MM.1S (cell line): Measurements from ENCODE around the gene ZNF593OS.
A peak's percentile ranks its signal among the peaks of the same experiment; 100 is the strongest.

Experiments
- DNase-seq: peaks from one replicate; pipeline ENCODE4 v3.0.0-alpha.2; 2015
- H2AFZ ChIP-seq: fragments of 300-600 bp; sonication (generic); 2 replicates; pipeline ENCODE4 v1.6.0; 2016; ENCODE audit warnings: antibody characterized with exemption, low read length
- H3F3A ChIP-seq: fragments of 300-600 bp; sonication (generic); 2 replicates; pipeline ENCODE4 v1.6.1; 2016; ENCODE audit warnings: mild to moderate bottlenecking, antibody characterized with exemption, low read length, moderate library complexity, mixed read lengths; ENCODE audit not compliant: insufficient read depth
- H3K27ac ChIP-seq: fragments of 300-600 bp; sonication (generic); 2 replicates; pipeline ENCODE4 v1.5.1; 2016; ENCODE audit warnings: mild to moderate bottlenecking, low read length
- H3K27me3 ChIP-seq: fragments of 300-600 bp; sonication (generic); replicated peaks from 2 replicates; pipeline ENCODE4 v1.6.0; 2016; ENCODE audit warnings: low read length; ENCODE audit not compliant: insufficient read depth
- H3K36me3 ChIP-seq: fragments of 300-600 bp; sonication (generic); replicated peaks from 2 replicates; pipeline ENCODE4 v1.6.1; 2016; ENCODE audit warnings: mild to moderate bottlenecking, low read length, mixed read lengths; ENCODE audit not compliant: insufficient read depth
- H3K4me1 ChIP-seq: fragments of 300-600 bp; sonication (generic); 2 replicates; pipeline ENCODE4 v1.6.1; 2016; ENCODE audit warnings: low read length, mixed read lengths
- H3K4me2 ChIP-seq: fragments of 300-600 bp; sonication (generic); 2 replicates; pipeline ENCODE4 v1.6.0; 2016; ENCODE audit warnings: low read depth, low read length
- H3K4me3 ChIP-seq: fragments of 300-600 bp; sonication (generic); 2 replicates; pipeline ENCODE4 v1.5.1; 2016; ENCODE audit warnings: low read length, mixed read lengths
- H3K79me2 ChIP-seq: fragments of 300-600 bp; sonication (generic); 2 replicates; pipeline ENCODE4 v1.6.1; 2016; ENCODE audit warnings: mixed run types, low read length, mixed read lengths
- H3K9ac ChIP-seq: fragments of 300-600 bp; sonication (generic); 2 replicates; pipeline ENCODE4 v1.6.1; 2016; ENCODE audit warnings: low read length, mixed read lengths
- H3K9me2 ChIP-seq: fragments of 300-600 bp; sonication (generic); replicated peaks from 2 replicates; pipeline ENCODE4 v1.6.1; 2016; ENCODE audit warnings: mild to moderate bottlenecking, low read length, mixed read lengths; ENCODE audit not compliant: insufficient read depth
- H3K9me3 ChIP-seq: fragments of 300-600 bp; sonication (generic); replicated peaks from 2 replicates; pipeline ENCODE4 v1.6.1; 2016; ENCODE audit warnings: mild to moderate bottlenecking, low read length, mixed read lengths; ENCODE audit not compliant: insufficient read depth
- H4K20me1 ChIP-seq: fragments of 300-600 bp; sonication (generic); 2 replicates; pipeline ENCODE4 v1.6.1; 2016; ENCODE audit warnings: mild to moderate bottlenecking, low read length, moderate library complexity, mixed read lengths; ENCODE audit not compliant: insufficient read depth
- CTCF ChIP-seq: fragments of 300-600 bp; sonication (generic); IDR thresholded peaks from 2 replicates; pipeline ENCODE4 v1.5.1; 2016; ENCODE audit warnings: antibody characterized with exemption, low read length, mixed read lengths
- EZH2 ChIP-seq: fragments of 300-600 bp; sonication (generic); optimal IDR thresholded peaks from 2 replicates; pipeline ENCODE3; 2017; ENCODE audit warnings: low read depth, mild to moderate bottlenecking, antibody characterized with exemption, low read length, mixed read lengths
- EZH2phosphoT487 ChIP-seq: fragments of 300-600 bp; sonication (generic); IDR thresholded peaks from 2 replicates; pipeline ENCODE4 v1.6.1; 2018; ENCODE audit warnings: antibody characterized with exemption, low read length

ZNF593OS gene

GRCh38 chr1:26145041-26145959 is 26.3 kb downstream of the ZNF593OS start:
- H3K79me2 ChIP-seq = no peaks in the 10 kb centered on the region
- TF ChIP-seq CTCF (peak; percentile 83), EZH2phosphoT487 (no peak), EZH2 (no peak)
- no peaks in the 10 kb centered on the region for H3K9me3 ChIP-seq
- H2AFZ ChIP-seq = peak overlapping the region; percentile 24; the same call in 1 of the 2 replicates
- no peak overlapping the region for H3K9ac ChIP-seq
- peaks cover 3% of the 10 kb centered on the region; the same call in 1 of the 2 replicates for H3K4me1 ChIP-seq
- no peaks in the 10 kb centered on the region for H4K20me1 ChIP-seq
- peak; percentile 86 for DNase-seq
- H3K27me3 ChIP-seq = no peaks in the 10 kb centered on the region
- H3K4me2 ChIP-seq = peak overlapping the region; percentile 38
- no peaks in the 10 kb centered on the region for H3K36me3 ChIP-seq
- H3K27ac ChIP-seq = no peak overlapping the region
- H3K9me2 ChIP-seq = no peaks in the 10 kb centered on the region
- no peak overlapping the region for H3K4me3 ChIP-seq
- no peaks in the 10 kb centered on the region for H3F3A ChIP-seq

GRCh38 chr1:26142159-26142558 is 29.5 kb downstream of the ZNF593OS start:
- Histone ChIP-seq H3K27me3 (no peaks in the 10 kb centered on the region), H4K20me1 (no peaks in the 10 kb centered on the region), H3K36me3 (no peaks in the 10 kb centered on the region), H3K4me2 (no peak overlapping the region), H3K9ac (no peak overlapping the region), H3K4me3 (no peak overlapping the region), H3K79me2 (no peaks in the 10 kb centered on the region), H3K9me3 (no peaks in the 10 kb centered on the region), H3K9me2 (no peaks in the 10 kb centered on the region), H3K4me1 (peaks cover 3% of the 10 kb centered on the region; the same call in 1 of the 2 replicates), H3K27ac (no peak overlapping the region), H2AFZ (no peak overlapping the region), H3F3A (no peaks in the 10 kb centered on the region)
- DNase-seq = no peak
- TF ChIP-seq EZH2 (no peak), EZH2phosphoT487 (no peak), CTCF (no peak)

GRCh38 chr1:26138974-26139558 is 32.6 kb downstream of the ZNF593OS start:
- no peaks in the 10 kb centered on the region for H3K9me3 ChIP-seq
- no peaks in the 10 kb centered on the region for H3K79me2 ChIP-seq
- no peak overlapping the region for H3K4me2 ChIP-seq
- no peaks in the 10 kb centered on the region for H3K4me1 ChIP-seq
- DNase-seq = no peak
- no peak for TF ChIP-seq EZH2
- TF ChIP-seq CTCF = no peak
- no peak for TF ChIP-seq EZH2phosphoT487
- H4K20me1 ChIP-seq = no peaks in the 10 kb centered on the region; the same call in 1 of the 2 replicates
- no peak overlapping the region for H3K4me3 ChIP-seq
- H2AFZ ChIP-seq = no peak overlapping the region
- no peak overlapping the region for H3K9ac ChIP-seq
- no peak overlapping the region for H3K27ac ChIP-seq
- H3K9me2 ChIP-seq = no peaks in the 10 kb centered on the region
- no peaks in the 10 kb centered on the region for H3F3A ChIP-seq
- no peaks in the 10 kb centered on the region for H3K36me3 ChIP-seq
- no peaks in the 10 kb centered on the region for H3K27me3 ChIP-seq
